Measurements from ENCODE around the gene SIRPG.

- TF ChIP-seq CTCF (IDR thresholded peaks at IDR 0.05) = no peak
- no peak for TF ChIP-seq POLR2A (IDR thresholded peaks at IDR 0.05)
- TF ChIP-seq POLR2AphosphoS5 (IDR thresholded peaks at IDR 0.05) = no peak
Observed at GRCh38 chr20:1632178-1632577, 25.4 kb downstream of the SIRPG start.

Measured in stomach (tissue), 4 donors.